Measurements from ENCODE around the gene GLCCI1.
"Not testable (repeated sequence)": the region's sequence is repeated elsewhere in the genome, so short reads cannot be mapped to it uniquely, and the experiment has no call there.

The GLCCI1 gene

GRCh38 chr7:8040768-8041369 is 72.3 kb downstream of the GLCCI1 start:
- TF ChIP-seq, protein P1, sequence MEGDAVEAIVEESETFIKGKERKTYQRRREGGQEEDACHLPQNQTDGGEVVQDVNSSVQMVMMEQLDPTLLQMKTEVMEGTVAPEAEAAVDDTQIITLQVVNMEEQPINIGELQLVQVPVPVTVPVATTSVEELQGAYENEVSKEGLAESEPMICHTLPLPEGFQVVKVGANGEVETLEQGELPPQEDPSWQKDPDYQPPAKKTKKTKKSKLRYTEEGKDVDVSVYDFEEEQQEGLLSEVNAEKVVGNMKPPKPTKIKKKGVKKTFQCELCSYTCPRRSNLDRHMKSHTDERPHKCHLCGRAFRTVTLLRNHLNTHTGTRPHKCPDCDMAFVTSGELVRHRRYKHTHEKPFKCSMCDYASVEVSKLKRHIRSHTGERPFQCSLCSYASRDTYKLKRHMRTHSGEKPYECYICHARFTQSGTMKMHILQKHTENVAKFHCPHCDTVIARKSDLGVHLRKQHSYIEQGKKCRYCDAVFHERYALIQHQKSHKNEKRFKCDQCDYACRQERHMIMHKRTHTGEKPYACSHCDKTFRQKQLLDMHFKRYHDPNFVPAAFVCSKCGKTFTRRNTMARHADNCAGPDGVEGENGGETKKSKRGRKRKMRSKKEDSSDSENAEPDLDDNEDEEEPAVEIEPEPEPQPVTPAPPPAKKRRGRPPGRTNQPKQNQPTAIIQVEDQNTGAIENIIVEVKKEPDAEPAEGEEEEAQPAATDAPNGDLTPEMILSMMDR (IDR thresholded peaks at IDR 0.05; ENCODE audit: insufficient read depth, low read length, missing control alignments): no peak
- no peak overlapping the region for H3K4me3 ChIP-seq (ENCODE audit: low read depth, low read length)
- no peak for DNase-seq (ENCODE audit: low read depth, low spot score)
- ChIA-PET POLR2A (no interaction called here), CTCF (no interaction called here)

DNA sequence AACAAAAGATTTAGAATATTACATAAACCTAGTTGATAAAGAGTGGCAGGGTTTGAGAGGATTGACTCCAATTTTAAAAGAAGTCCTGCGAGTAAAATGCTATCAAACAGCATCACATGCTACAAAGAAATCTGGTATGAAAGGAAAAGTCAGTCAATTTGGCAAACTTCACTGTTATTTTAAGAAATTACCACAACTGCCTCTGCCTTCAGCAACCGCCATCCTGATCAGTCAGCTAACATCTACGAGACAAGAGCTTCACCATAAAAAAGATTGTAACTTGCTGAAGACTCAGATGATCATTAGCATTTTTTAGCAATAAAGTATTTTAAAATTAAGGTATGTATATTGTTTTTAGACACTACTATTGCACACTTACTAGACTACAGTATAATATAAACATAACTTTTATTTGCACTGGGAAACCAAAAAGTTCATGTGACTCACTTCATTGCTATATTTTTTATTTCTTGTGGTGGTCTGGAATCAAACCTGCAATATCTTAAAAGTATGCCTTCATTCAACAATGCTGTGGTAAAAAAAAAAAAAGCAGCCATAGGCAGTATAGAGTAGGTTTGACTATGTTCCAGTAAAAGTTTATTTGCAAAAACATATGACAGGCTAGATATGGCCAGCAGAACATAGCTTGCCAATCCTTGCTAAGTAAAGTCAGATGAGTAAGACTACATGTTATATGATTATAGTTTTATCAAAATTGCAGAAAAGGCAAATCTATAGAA is 74.4 kb downstream of the GLCCI1 start:
- peak; percentile 16 for DNase-seq (ENCODE audit: low read depth, low spot score)
- TF ChIP-seq, protein P1 (IDR thresholded peaks at IDR 0.05; ENCODE audit: insufficient read depth, low read length, missing control alignments): no peak
- no peak overlapping the region for H3K4me3 ChIP-seq (ENCODE audit: low read depth, low read length)
- POLR2A ChIA-PET: interaction anchor here (0.6 kb wide), 1 partner anchor 20 kb away, joined by 3 read pairs; no protein-coding TSS in a partner anchor
- CTCF ChIA-PET: interaction anchor here (0.8 kb wide), 1 partner anchor 11 kb away, joined by 3 read pairs; no protein-coding TSS in a partner anchor

DNA sequence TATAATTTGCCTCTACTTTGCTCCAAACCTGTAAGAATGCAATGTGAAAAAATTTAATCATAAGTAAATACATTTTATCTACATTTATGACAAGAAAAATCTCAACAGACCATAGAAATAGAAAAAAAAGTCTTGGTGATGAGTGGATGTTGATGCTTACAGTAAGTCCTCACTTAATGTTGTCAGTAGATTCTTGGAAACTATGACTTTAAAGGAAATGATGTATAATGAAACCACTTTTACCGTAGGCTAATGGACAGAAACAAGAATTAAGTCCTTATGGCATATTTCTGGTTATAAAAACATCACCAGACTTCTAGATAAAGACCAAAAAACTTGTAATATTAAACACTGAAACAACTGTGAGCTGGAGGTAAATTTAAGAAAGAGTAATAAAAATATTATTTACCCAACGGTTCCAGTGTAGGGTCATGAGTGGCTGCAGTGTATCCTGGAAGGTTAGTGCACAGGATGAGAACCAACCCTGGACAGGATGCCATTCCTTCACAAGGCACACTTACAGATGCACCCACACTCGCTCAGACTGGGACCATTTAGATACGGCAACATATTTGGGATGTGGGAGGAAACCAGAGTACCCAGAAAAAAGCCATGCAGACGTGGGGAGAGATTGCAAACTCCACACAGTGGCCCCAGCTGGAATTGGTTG is 76.3 kb downstream of the GLCCI1 start:
- no peak overlapping the region for H3K4me3 ChIP-seq (ENCODE audit: low read depth, low read length)
- CTCF ChIA-PET: no interaction called here
- POLR2A ChIA-PET: no interaction called here
- TF ChIP-seq, protein P1 (IDR thresholded peaks at IDR 0.05; ENCODE audit: insufficient read depth, low read length, missing control alignments): no peak
- DNase-seq (ENCODE audit: low read depth, low spot score): no peak

DNA sequence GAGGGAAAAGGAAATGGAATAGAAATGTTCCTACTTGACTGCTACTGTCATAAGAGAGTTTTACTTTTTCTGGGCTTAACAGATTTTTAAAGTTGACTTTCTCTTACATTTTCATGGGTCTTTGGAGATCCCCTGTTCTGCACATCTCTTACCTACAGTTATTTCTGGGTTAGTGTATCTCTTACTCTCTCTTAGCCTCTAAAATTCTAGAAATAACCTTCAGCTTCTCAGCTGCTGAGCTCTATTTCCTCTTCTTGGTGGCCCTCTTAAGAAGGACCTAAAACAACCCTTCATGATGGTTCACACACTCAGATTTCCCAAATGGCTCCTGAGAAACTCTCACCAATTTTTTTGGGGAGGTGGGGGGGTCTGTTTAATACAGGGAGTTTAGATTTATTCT is 79.5 kb downstream of the GLCCI1 start:
- DNase-seq (ENCODE audit: low read depth, low spot score); POLR2A ChIA-PET; H3K4me3 ChIP-seq (ENCODE audit: low read depth, low read length); CTCF ChIA-PET: not testable (repeated sequence)

DNA sequence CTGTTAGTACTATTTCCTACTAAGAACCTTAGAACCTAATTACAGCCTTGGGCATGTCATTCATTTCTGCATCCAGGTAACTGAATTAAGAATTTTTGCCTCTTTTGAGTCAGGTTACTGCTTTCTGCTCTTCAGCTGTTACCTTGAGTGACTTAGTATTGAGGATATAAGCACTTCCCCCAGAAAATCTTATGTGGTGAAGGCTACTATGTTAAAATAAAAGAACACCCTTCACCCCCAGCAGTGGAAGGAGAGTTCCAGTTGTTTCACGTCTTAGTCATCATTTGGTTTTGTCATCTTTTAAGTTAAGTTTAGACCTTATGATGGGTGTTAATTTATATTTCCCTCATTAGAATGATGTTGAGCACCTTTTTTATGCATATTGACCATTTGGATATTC is 82.8 kb downstream of the GLCCI1 start:
- ChIA-PET POLR2A (no interaction called here), CTCF (no interaction called here)
- no peak for DNase-seq (ENCODE audit: low read depth, low spot score)
- TF ChIP-seq, protein P1 (IDR thresholded peaks at IDR 0.05; ENCODE audit: insufficient read depth, low read length, missing control alignments): no peak
- no peak overlapping the region for H3K4me3 ChIP-seq (ENCODE audit: low read depth, low read length)

- POLR2A ChIA-PET: no interaction called here
- CTCF ChIA-PET: no interaction called here
These were observed 83.4 kb downstream of the GLCCI1 start for GRCh38 chr7:8051998-8052397.

More at GRCh38 chr7:8051998-8052397, 83.4 kb downstream of the GLCCI1 start:
- TF ChIP-seq, protein P1 (IDR thresholded peaks at IDR 0.05; ENCODE audit: insufficient read depth, low read length, missing control alignments): no peak
- no peak for DNase-seq (ENCODE audit: low read depth, low spot score)
- H3K4me3 ChIP-seq (ENCODE audit: low read depth, low read length): no peak overlapping the region
